Activated T-cell treated with anti-CD3 and anti-CD28 coated beads for 4 hours (primary cell): ENCODE measurements around the gene C2.
"Not testable (repeated sequence)": the region's sequence is repeated elsewhere in the genome, so short reads cannot be mapped to it uniquely, and the experiment has no call there.

Source experiments
- DNase-seq: peaks from one replicate; pipeline ENCODE4 v3.0.0-alpha.2; 2020

Gene C2

GRCh38 chr6:31899215-31899614 lies 28.3 kb upstream of the C2 start:
- no peak for DNase-seq

DNA sequence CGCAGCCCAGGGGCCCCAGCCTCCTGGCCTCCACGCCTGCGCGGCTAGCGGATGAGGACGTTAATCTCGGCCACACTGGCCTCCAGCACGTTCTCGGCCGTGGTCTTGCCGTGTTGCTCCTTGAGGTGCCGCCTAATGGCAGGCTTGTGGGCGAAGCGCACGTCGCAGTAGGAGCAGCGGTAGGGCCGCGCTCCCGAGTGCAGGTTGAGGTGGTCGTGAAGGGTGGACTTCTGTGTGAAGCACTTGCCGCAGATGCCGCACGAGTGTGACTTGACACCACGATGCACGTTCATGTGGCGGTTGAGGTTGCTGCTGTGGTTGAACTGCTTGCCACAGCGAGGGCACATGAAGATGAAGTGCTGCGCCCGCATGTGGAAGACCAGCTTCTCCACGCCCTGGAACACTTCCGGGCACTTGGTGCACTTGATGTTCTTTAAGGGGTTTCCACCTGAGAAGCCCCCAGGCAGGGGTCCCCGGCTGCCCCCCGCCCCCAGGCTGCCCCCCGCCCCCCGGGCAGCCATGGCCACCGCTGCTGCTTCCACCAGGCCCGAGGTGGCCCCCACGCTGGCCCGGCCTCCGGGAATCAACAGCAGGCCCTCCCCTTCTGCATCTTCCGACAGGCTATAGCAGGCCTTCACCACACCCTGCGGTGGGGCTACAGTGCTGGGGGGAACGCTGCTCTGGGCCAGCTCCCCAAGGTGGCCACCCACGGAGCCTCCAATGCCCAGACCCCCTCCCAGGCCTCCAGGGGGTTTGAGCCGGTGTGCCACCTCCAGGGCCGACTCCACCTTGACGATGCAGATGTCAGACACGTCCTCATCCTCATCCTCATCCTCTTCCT lies 27.4 kb upstream of the C2 start:
- DNase-seq: no peak

DNA sequence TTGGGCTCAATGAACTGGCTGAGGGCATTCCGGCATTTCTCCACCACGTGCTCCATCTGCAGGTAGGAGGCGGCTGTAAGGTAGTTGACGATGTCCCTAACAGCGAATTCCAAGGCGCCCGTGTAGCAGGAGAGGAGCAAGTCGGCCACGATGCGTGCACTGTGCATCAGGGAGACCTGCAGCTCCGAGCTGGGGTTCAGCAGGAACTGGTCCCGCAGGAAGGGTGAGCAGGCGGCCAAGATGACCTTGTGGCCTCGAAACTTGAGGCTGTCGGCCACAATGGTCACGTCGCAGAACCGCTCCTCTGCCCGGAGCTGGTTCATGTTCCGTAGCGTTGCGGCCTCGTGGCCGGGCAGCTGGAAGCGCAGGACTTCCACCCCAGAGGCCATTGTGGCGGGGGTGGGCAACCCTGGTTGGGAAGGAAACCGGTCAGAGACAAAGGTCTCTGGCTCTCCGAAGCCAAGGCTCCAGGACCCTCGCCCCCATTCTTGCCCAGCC lies 26.6 kb upstream of the C2 start:
- DNase-seq: no peak

DNA sequence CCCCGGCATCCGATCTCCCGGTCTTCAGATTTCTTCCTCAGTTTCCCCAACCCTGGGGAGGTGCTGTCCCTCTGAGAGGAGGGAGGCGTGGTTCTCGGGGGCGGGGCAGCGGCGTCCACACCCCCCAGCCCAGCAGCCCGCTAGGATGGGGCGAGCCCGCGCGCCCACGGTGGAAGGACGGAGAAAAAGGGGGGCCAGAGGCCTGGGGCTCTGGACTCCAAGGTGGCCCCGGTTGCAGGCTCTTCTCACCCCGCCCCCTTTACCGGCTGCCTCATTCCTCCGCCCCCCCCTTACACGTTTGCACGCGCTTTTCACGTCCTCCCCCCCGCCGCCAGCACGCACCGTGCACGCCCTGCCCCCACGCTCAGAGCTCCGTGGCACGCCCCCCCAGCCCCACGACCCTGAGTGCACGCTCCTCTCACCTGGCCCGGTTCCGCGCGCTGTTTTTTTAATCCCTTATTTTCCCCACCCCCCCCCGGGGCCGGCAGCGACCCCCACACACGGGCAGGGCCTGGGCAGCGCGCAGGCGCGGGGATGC lies 26.0 kb upstream of the C2 start:
- DNase-seq: peak; percentile 54

GRCh38 chr6:31901953-31902643 lies 25.4 kb upstream of the C2 start, which contains the start of gene ZBTB12:
Gene ZBTB12 (minus strand): TSS chr6:31902086. CDS start chr6:31901305, 781 bp downstream.
- peak; percentile 70 for DNase-seq

DNA sequence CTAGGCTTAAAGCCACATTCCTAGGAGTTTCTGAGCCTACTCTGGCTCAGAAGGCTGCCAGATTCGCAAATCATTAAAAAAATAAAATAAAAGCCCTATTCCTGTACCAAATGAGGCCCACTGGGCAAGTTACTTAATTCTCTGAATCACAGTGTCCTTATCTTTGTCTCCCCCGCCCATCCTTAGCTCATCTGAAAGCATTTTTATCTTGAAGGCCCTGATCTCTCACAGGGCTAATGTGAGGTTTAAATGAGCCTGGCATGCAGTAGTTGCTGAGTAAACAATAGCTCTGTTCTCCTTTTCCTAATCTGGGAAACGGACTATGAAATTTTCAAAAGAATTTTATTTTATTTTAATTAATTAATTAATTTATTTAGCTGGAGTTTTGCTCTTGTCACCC lies 23.6 kb upstream of the C2 start:
- no peak for DNase-seq

- no peak for DNase-seq
Measured at GRCh38 chr6:31905041-31905440, 22.5 kb upstream of the C2 start.

DNA sequence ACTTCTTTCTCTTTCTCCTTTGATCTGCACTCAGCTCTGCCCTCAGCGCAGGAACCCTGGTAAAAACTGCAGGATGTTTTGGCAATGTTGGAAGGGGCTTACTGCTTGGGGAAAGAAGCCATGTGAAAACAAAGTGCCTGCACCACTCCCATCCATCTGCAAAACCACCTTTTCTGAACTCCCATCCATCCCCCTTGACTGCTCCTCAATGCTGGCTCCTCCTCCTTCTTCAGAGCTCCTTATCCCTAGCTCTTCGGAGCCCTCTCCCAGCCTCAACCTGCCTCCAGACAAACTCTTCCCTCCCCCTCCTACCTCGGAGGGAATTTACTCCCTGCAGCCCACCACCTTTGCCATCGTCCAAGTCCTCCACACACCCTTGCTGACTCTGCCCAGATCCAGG lies 21.4 kb upstream of the C2 start:
- DNase-seq: no peak

DNA sequence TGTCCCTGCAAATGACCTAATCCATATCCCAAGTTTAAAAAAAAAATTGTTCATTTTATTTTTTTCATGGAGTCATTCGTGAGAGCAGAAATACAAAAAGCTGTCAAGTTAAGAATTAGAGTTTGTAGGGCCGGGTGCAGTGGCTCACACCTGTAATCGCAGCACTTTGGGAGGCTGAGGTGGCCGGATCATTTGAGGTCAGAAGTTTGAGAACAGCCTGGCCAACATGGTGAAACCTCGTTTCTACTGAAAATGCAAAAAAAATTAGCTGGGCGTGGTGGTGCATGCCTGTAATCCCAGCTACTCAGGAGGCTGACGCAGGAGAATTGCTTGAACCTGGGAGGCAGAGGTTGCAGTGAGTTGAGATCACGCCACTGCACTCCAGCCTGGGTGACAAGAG lies 20.8 kb upstream of the C2 start:
- DNase-seq: not testable (repeated sequence)

DNA sequence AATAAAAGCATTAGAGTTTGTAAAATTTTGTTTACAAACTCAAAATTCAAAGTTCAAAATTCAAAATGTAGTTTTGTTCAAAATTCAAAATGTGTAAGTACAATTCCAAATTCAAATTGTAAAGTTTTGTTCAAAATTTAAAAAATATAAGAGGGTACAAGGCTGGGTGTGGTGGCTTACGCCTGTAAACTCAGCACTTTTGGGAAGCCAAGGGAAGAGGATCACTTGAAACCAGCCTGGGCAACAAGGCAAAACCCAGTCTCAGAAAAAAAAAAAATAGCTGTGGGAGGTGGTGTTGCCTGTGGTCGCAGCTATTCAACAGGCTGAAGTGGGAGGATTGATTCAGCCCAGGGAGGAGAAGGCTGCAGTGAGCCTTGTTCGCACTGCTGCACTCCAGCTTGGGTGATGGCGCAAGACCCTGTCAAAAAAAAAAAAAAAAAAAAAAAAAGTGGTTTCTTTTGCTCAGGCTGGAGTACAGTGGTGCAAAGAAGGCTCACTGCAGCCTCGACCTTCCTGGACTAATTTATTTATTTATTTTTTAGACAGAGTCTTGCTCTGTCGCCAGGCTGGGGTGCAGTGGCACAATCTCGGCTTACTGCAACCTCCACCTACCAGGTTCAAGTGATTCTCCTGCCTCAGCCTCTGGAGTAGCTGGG lies 20.2 kb upstream of the C2 start:
- DNase-seq: no peak

- DNase-seq: not testable (repeated sequence)
Measured at GRCh38 chr6:31908255-31908654, 19.3 kb upstream of the C2 start.

GRCh38 chr6:31908791-31909190 lies 18.7 kb upstream of the C2 start:
- DNase-seq: no peak

GRCh38 chr6:31909298-31909697 lies 18.2 kb upstream of the C2 start:
- DNase-seq: not testable (repeated sequence)

DNA sequence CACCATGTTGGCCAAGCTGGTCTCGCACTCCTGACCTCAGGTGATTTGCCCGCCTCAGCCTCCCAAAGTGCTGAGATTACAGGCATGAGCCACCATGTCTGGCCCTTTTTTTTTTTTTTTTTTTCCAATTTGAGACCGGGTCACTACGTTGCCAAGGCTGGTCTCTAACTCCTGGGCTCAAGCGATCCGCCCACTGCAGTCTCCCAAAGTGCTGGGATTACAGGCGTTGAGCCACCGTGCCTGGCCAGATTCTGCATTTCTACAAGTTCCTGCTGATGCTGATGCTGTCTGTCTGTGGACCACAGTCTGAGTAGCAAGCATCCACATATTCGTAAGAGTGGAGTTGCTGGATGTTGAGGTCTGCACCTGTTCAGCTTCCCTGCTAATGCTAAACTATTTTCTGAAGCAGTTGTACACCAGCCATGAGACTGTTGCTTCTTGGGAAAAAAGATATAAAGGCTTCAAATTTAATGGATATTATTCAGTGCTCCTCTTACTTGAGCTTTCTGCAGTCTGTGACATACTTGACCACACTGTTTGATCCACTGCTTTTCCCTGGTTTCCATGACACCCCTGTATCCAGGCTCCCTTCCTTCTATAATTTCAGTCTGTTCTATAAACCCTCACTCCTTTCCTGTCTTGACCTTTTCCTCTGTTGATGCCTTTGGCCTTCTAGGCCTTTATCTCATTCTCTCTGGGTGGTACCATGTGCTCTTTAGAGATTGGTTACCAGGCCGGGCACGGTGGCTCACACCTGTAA lies 15.5 kb upstream of the C2 start:
- DNase-seq: no peak

- DNase-seq: no peak
Measured at GRCh38 chr6:31915351-31915750, 12.2 kb upstream of the C2 start.

GRCh38 chr6:31915756-31916155 lies 11.8 kb upstream of the C2 start:
- no peak for DNase-seq

GRCh38 chr6:31918069-31918720 lies 9.3 kb upstream of the C2 start:
- no peak for DNase-seq

DNA sequence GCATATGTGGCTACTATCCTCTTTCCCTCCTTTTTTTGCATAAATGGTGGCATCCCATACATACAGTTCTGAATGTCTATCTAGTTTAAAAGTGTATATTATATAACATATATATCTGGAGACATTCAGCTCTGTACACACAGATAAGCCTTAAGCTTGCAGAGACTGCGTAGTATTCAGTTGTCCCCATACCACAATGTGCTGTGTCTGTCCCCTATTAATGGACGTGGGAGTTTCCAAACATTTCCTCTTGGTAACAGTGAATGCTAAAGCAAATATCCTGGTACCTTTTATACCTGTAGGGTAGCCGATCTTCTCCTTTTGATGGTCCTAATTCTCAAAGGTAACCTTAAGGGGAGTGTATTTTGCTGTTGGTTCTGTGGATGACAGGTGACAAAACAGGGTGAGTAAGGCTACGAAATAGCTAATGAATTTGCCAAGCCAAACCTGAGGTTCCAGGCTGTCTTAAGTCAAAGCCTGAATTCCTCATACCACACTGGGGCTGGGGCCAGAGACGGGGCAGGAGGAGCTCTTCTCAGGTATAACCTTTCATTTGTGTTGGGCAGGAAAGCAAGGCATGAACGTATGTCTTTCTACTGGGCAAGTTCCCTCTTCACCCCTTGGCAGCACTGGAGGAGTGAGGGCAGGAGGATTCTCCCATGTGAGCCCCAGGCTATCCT lies 7.8 kb upstream of the C2 start:
- DNase-seq: no peak

- DNase-seq: no peak
Measured at GRCh38 chr6:31920811-31921210, 6.7 kb upstream of the C2 start.

DNA sequence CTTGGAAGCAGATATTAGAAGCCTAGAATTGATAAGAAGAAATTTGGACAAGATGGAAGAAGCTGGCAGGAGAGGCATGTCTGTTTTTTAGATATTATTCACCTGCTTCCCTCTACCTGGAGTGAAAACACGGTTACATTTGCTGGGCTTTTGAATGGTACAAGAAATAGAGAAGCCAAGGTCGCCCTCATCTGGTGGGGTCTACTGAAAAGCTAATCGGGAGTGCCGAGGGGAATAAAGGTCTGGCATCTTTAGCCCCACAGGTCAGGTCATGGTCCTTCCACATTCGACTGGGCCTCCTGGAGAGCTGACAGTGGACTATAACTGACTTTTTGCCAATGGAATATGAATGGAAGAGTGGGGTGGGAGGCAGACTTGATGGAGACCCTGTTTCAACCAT lies 4.6 kb upstream of the C2 start:
- no peak for DNase-seq
